Nephron progenitor cell (in vitro differentiated cells): ENCODE results near the gene LRPAP1.
A peak's percentile ranks its signal among the peaks of the same experiment; 100 is the strongest.
"Not testable (repeated sequence)": the region's sequence is repeated elsewhere in the genome, so short reads cannot be mapped to it uniquely, and the experiment has no call there.

Experiments
- DNase-seq: peaks from one replicate; pipeline ENCODE4 v3.0.0; 2021
- H3K27ac Mint-ChIP-seq: 2 replicates; pipeline ENCODE4 v1.8.0; 2021; ENCODE audit warnings: mild to moderate bottlenecking, moderate library complexity, mixed read lengths
- H3K27me3 Mint-ChIP-seq: 2 replicates; pipeline ENCODE4 v1.8.0; 2021; ENCODE audit warnings: mild to moderate bottlenecking, low read depth, mixed read lengths; ENCODE audit not compliant: poor library complexity
- H3K36me3 Mint-ChIP-seq: 2 replicates; pipeline ENCODE4 v1.8.0; 2021; ENCODE audit warnings: low read depth, mixed read lengths
- H3K4me1 Mint-ChIP-seq: 2 replicates; pipeline ENCODE4 v1.8.0; 2021; ENCODE audit warnings: mixed read lengths
- H3K4me3 Mint-ChIP-seq: 2 replicates; pipeline ENCODE4 v1.8.0; 2021; ENCODE audit warnings: mild to moderate bottlenecking, moderate library complexity, mixed read lengths
- H3K9me3 Mint-ChIP-seq: 2 replicates; pipeline ENCODE4 v1.8.0; 2021; ENCODE audit warnings: mild to moderate bottlenecking, moderate library complexity, mixed read lengths
- CTCF ChIP-seq: fragments of 200-600 bp; sonication (generic); IDR thresholded peaks from 2 replicates; pipeline ENCODE4 v1.5.0; 2021; ENCODE audit warnings: antibody characterized with exemption

Gene LRPAP1

GRCh38 chr4:3531879-3532750, at the start of gene LRPAP1:
Gene LRPAP1, minus strand, starts transcription at chr4:3532422. Its CDS starts 10 bp downstream, at chr4:3532412.
- peak within 1 kb of the TSS; percentile 74 for H3K27ac Mint-ChIP-seq
- DNase-seq: peak; percentile 98
- H3K9me3 Mint-ChIP-seq: peaks cover 13% of the 10 kb centered on the region
- no peak for TF ChIP-seq CTCF
- peaks cover 47% of the 10 kb centered on the region for H3K4me1 Mint-ChIP-seq
- H3K4me3 Mint-ChIP-seq: peak within 1 kb of the TSS; percentile 100
- peaks cover 25% of the 10 kb centered on the region for H3K27me3 Mint-ChIP-seq
- H3K36me3 Mint-ChIP-seq: peaks cover 16% of the 10 kb centered on the region

- H3K27ac Mint-ChIP-seq, DNase-seq, H3K4me3 Mint-ChIP-seq, H3K36me3 Mint-ChIP-seq, H3K9me3 Mint-ChIP-seq: not testable (repeated sequence)
- Mint-ChIP-seq H3K27me3 (peaks cover 29% of the 10 kb centered on the region), H3K4me1 (peaks cover 33% of the 10 kb centered on the region)
Observed at GRCh38 chr4:3581334-3582090, 49.3 kb upstream of the LRPAP1 start.

- DNase-seq, H3K4me3 Mint-ChIP-seq, H3K36me3 Mint-ChIP-seq, H3K9me3 Mint-ChIP-seq, H3K27ac Mint-ChIP-seq: not testable (repeated sequence)
- Mint-ChIP-seq H3K4me1 (peaks cover 36% of the 10 kb centered on the region), H3K27me3 (peaks cover 29% of the 10 kb centered on the region)
Observed at GRCh38 chr4:3580859-3581258, 48.6 kb upstream of the LRPAP1 start.

GRCh38 chr4:3578527-3579144, 46.4 kb upstream of the LRPAP1 start:
- Mint-ChIP-seq H3K27me3 (peaks cover 26% of the 10 kb centered on the region), H3K4me1 (peaks cover 49% of the 10 kb centered on the region)
- not testable (repeated sequence) for DNase-seq, H3K36me3 Mint-ChIP-seq, H3K4me3 Mint-ChIP-seq, H3K27ac Mint-ChIP-seq, H3K9me3 Mint-ChIP-seq

GRCh38 chr4:3578052-3578451, 45.8 kb upstream of the LRPAP1 start:
- H3K27me3 Mint-ChIP-seq: peaks cover 24% of the 10 kb centered on the region
- H3K9me3 Mint-ChIP-seq, H3K27ac Mint-ChIP-seq, H3K36me3 Mint-ChIP-seq, H3K4me3 Mint-ChIP-seq, DNase-seq: not testable (repeated sequence)
- H3K4me1 Mint-ChIP-seq: peaks cover 49% of the 10 kb centered on the region

GRCh38 chr4:3577208-3577892, 45.1 kb upstream of the LRPAP1 start:
- not testable (repeated sequence) for H3K9me3 Mint-ChIP-seq, H3K36me3 Mint-ChIP-seq, DNase-seq, H3K4me3 Mint-ChIP-seq
- Mint-ChIP-seq H3K27ac (peak overlapping the region; percentile 51), H3K27me3 (peaks cover 23% of the 10 kb centered on the region), H3K4me1 (peaks cover 53% of the 10 kb centered on the region)

- H3K4me1 Mint-ChIP-seq: peaks cover 55% of the 10 kb centered on the region
- not testable (repeated sequence) for DNase-seq, H3K27ac Mint-ChIP-seq, H3K9me3 Mint-ChIP-seq, H3K4me3 Mint-ChIP-seq, H3K36me3 Mint-ChIP-seq
- peaks cover 17% of the 10 kb centered on the region for H3K27me3 Mint-ChIP-seq
Observed at GRCh38 chr4:3576533-3577207, 44.4 kb upstream of the LRPAP1 start.

- H3K36me3 Mint-ChIP-seq, H3K4me3 Mint-ChIP-seq, H3K27ac Mint-ChIP-seq, H3K9me3 Mint-ChIP-seq, DNase-seq: not testable (repeated sequence)
- Mint-ChIP-seq H3K4me1 (peaks cover 55% of the 10 kb centered on the region), H3K27me3 (peaks cover 20% of the 10 kb centered on the region)
Observed at GRCh38 chr4:3575426-3576369, 43.5 kb upstream of the LRPAP1 start.

GRCh38 chr4:3574865-3575264, 42.6 kb upstream of the LRPAP1 start:
- peaks cover 23% of the 10 kb centered on the region for H3K27me3 Mint-ChIP-seq
- H3K36me3 Mint-ChIP-seq: not testable (repeated sequence)

GRCh38 chr4:3574346-3574745, 42.1 kb upstream of the LRPAP1 start:
- not testable (repeated sequence) for DNase-seq, H3K9me3 Mint-ChIP-seq, H3K36me3 Mint-ChIP-seq, H3K4me3 Mint-ChIP-seq, H3K27ac Mint-ChIP-seq
- Mint-ChIP-seq H3K27me3 (peaks cover 20% of the 10 kb centered on the region), H3K4me1 (peaks cover 55% of the 10 kb centered on the region)

More at GRCh38 chr4:3574865-3575264, 42.6 kb upstream of the LRPAP1 start:
- not testable (repeated sequence) for H3K27ac Mint-ChIP-seq, H3K9me3 Mint-ChIP-seq, DNase-seq, H3K4me3 Mint-ChIP-seq
- H3K4me1 Mint-ChIP-seq: peaks cover 55% of the 10 kb centered on the region
